H1 (cell line): ENCODE measurements around the gene UBE2J1.

Experiments used
- CBX8 ChIP-seq: fragments of 300-800, 300-1000 bp; sonication (generic); IDR thresholded peaks from 2 replicates; pipeline ENCODE4 v1.7.1; 2016; ENCODE audit warnings: low read depth, low read length, borderline replicate concordance
- CHD2 ChIP-seq: IDR thresholded peaks from 2 replicates; pipeline ENCODE4 v1.6.1; 2012; ENCODE audit warnings: low read length, improper control_type of control experiment
- POLR2AphosphoS5 ChIP-seq: IDR thresholded peaks from 2 replicates; pipeline ENCODE4 v1.6.1; 2011; ENCODE audit warnings: low read depth, low read length
- POU5F1 ChIP-seq: IDR thresholded peaks from 2 replicates; pipeline ENCODE4 v1.6.1; 2011; ENCODE audit warnings: low read depth, mild to moderate bottlenecking, low read length, moderate library complexity
- TAF1 ChIP-seq: IDR thresholded peaks from 2 replicates; pipeline ENCODE4 v1.6.1; 2011; ENCODE audit warnings: mild to moderate bottlenecking, low read depth, low read length
- TCF12 ChIP-seq: IDR thresholded peaks from 2 replicates; pipeline ENCODE4 v1.6.1; 2011; ENCODE audit warnings: low read depth, mild to moderate bottlenecking, low read length
- TF ChIP-seq, protein P1 (sequence below), 3 experiments: IDR thresholded peaks; 1 replicate in 2 of 3; 2 replicates in 1 of 3; pipeline versions ENCODE4 v1.5.1 to v1.6.1; 2011; ENCODE audit warnings: low read length in 3 of 3, mild to moderate bottlenecking in 3 of 3, inconsistent platforms in 2 of 3, low read depth in 1 of 3, moderate library complexity in 1 of 3; ENCODE audit not compliant: insufficient read depth in 1 of 3; ENCODE audit errors: control extremely low read depth in 1 of 3

DNA sequence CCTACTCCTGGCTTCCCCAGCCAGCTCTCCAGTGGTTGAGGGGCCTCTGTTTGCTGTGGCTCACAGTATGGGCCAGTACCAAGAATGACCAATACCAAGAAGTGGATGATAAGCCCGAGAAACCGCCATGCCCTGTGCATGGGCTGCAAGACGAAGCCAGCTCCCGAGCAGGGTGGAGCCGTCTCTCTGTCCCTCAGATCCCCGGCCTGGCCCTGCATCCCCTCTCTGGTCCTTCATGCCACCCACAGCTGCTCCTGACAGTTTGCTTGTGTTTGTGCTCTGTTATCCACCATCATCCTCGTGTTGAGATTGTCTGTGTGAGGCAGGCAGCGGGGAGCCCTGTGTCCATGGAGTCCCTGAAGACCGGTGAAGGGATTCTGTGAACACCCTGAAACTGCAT lies 73.6 kb downstream of the UBE2J1 start:
- TF ChIP-seq TCF12: no peak
- TF ChIP-seq, protein P1, sequence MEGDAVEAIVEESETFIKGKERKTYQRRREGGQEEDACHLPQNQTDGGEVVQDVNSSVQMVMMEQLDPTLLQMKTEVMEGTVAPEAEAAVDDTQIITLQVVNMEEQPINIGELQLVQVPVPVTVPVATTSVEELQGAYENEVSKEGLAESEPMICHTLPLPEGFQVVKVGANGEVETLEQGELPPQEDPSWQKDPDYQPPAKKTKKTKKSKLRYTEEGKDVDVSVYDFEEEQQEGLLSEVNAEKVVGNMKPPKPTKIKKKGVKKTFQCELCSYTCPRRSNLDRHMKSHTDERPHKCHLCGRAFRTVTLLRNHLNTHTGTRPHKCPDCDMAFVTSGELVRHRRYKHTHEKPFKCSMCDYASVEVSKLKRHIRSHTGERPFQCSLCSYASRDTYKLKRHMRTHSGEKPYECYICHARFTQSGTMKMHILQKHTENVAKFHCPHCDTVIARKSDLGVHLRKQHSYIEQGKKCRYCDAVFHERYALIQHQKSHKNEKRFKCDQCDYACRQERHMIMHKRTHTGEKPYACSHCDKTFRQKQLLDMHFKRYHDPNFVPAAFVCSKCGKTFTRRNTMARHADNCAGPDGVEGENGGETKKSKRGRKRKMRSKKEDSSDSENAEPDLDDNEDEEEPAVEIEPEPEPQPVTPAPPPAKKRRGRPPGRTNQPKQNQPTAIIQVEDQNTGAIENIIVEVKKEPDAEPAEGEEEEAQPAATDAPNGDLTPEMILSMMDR (IDR thresholded peaks at IDR 0.05; ENCODE audit: control extremely low read depth in 1 of 3, insufficient read depth in 1 of 3, low read depth in 1 of 3, low read length in 3 of 3): no peak
- TF ChIP-seq POU5F1: no peak
- TF ChIP-seq TAF1: no peak
- no peak for TF ChIP-seq POLR2AphosphoS5
- no peak for TF ChIP-seq CBX8
- TF ChIP-seq CHD2: no peak
